ENCODE results near the gene GPR162.

The GPR162 gene

GRCh38 chr12:6839482-6840201, 18.0 kb downstream of the GPR162 start:
- no peak for DNase-seq

- no peak for DNase-seq
Observed at GRCh38 chr12:6840330-6840729, 18.7 kb downstream of the GPR162 start.

- no peak for DNase-seq
Observed at GRCh38 chr12:6840761-6841515, 19.3 kb downstream of the GPR162 start, which contains the start of gene GNB3. Gene GNB3, plus strand, starts transcription at chr12:6840925. Its CDS starts 363 bp downstream, at chr12:6841288.

- DNase-seq, result no peak
Observed at GRCh38 chr12:6842075-6842474, 20.5 kb downstream of the GPR162 start.

- no peak for DNase-seq
Observed at GRCh38 chr12:6843118-6843902, 21.7 kb downstream of the GPR162 start.

- no peak for DNase-seq
Observed at GRCh38 chr12:6845395-6845794, 23.8 kb downstream of the GPR162 start.

- no peak for DNase-seq
Observed at GRCh38 chr12:6846316-6846869, 24.8 kb downstream of the GPR162 start.

GRCh38 chr12:6847676-6848075, 26.1 kb downstream of the GPR162 start:
- no peak for DNase-seq

GRCh38 chr12:6849427-6849826, 27.8 kb downstream of the GPR162 start:
- DNase-seq, result no peak

GRCh38 chr12:6849976-6850560, 28.4 kb downstream of the GPR162 start:
- no peak for DNase-seq

- no peak for DNase-seq
Observed at GRCh38 chr12:6850796-6851152, 29.2 kb downstream of the GPR162 start.

GRCh38 chr12:6851153-6851920, 29.7 kb downstream of the GPR162 start, which contains the start of gene CDCA3:
Gene CDCA3, minus strand, starts transcription at chr12:6851286. Its CDS starts 334 bp downstream, at chr12:6850952.
- DNase-seq, result peak; percentile 99

- peak; percentile 100 for DNase-seq
Observed at GRCh38 chr12:6851921-6852650, 30.5 kb downstream of the GPR162 start, which contains the start of gene USP5. Gene USP5, plus strand, starts transcription at chr12:6852150. Its CDS starts 30 bp downstream, at chr12:6852180.

GRCh38 chr12:6852651-6853354, 31.2 kb downstream of the GPR162 start:
- DNase-seq, result peak; percentile 56

- DNase-seq, result no peak
Observed at GRCh38 chr12:6853626-6854025, 32.0 kb downstream of the GPR162 start.

GRCh38 chr12:6854036-6854435, 32.4 kb downstream of the GPR162 start:
- no peak for DNase-seq

GRCh38 chr12:6855322-6855721, 33.7 kb downstream of the GPR162 start:
- no peak for DNase-seq

- DNase-seq, result no peak
Observed at GRCh38 chr12:6858799-6859198, 37.2 kb downstream of the GPR162 start.

- DNase-seq, result no peak
Observed at GRCh38 chr12:6860116-6860515, 38.5 kb downstream of the GPR162 start.

GRCh38 chr12:6860942-6861341, 39.3 kb downstream of the GPR162 start:
- no peak for DNase-seq
